ENCODE results near the gene ATP8B3. TPM values are rescaled to one million over a fixed set of nuclear protein-coding genes. Genes with fewer than 3 reads are reported as not detected.
"Not testable (repeated sequence)": the region's sequence is repeated elsewhere in the genome, so short reads cannot be mapped to it uniquely, and the experiment has no call there.

The ATP8B3 gene
- total RNA-seq, 2 donors from 2014 or later = 0.52 TPM; not detected in 1

DNA sequence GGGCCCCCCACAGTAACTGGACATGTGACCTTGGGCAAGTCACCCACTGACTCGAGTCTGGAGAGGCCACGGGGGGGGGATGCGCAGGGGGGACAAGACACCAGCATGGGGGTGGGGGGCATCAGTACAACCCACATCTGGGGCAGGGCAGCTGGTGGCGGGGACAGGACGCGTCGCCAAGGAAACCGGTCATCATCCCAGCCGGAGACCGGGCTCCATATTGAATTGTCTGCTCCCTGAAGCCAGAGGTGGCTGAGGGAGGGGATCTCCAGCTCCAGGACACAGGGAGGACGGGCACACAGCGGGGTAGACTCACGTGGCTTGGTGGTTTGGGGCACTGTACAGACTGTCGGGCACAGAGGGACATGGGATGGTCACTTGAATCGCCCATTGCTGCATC, 47.3 kb downstream of the ATP8B3 start:
- TF ChIP-seq, protein P1, sequence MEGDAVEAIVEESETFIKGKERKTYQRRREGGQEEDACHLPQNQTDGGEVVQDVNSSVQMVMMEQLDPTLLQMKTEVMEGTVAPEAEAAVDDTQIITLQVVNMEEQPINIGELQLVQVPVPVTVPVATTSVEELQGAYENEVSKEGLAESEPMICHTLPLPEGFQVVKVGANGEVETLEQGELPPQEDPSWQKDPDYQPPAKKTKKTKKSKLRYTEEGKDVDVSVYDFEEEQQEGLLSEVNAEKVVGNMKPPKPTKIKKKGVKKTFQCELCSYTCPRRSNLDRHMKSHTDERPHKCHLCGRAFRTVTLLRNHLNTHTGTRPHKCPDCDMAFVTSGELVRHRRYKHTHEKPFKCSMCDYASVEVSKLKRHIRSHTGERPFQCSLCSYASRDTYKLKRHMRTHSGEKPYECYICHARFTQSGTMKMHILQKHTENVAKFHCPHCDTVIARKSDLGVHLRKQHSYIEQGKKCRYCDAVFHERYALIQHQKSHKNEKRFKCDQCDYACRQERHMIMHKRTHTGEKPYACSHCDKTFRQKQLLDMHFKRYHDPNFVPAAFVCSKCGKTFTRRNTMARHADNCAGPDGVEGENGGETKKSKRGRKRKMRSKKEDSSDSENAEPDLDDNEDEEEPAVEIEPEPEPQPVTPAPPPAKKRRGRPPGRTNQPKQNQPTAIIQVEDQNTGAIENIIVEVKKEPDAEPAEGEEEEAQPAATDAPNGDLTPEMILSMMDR (IDR thresholded peaks at IDR 0.05) = no peak
- TF ChIP-seq POLR2A (IDR thresholded peaks at IDR 0.05) = no peak
- no peak overlapping the region for H3K27ac ChIP-seq
- intact Hi-C loops (cut with DNase I) = loop anchor here (5.0 kb wide), 1 partner anchor 217 kb away; no protein-coding TSS in a partner anchor
- no peak overlapping the region for H3K4me3 ChIP-seq
- no peaks in the 10 kb centered on the region for H3K9me3 ChIP-seq
- H3K4me1 ChIP-seq = no peaks in the 10 kb centered on the region
- DNase-seq = no peak
- peaks cover 0 to 69% of the 10 kb centered on the region in 2 donors for H3K27me3 ChIP-seq
- no peak for ATAC-seq
- no peaks in the 10 kb centered on the region for H3K36me3 ChIP-seq (replicated peaks in 1 of 2; ENCODE audit: insufficient read depth in 1 of 2, low read depth in 2 of 2)
- 7 to 12% methylated on average over 7 to 14 of the region's 15 CpGs for WGBS, 2 donors

DNA sequence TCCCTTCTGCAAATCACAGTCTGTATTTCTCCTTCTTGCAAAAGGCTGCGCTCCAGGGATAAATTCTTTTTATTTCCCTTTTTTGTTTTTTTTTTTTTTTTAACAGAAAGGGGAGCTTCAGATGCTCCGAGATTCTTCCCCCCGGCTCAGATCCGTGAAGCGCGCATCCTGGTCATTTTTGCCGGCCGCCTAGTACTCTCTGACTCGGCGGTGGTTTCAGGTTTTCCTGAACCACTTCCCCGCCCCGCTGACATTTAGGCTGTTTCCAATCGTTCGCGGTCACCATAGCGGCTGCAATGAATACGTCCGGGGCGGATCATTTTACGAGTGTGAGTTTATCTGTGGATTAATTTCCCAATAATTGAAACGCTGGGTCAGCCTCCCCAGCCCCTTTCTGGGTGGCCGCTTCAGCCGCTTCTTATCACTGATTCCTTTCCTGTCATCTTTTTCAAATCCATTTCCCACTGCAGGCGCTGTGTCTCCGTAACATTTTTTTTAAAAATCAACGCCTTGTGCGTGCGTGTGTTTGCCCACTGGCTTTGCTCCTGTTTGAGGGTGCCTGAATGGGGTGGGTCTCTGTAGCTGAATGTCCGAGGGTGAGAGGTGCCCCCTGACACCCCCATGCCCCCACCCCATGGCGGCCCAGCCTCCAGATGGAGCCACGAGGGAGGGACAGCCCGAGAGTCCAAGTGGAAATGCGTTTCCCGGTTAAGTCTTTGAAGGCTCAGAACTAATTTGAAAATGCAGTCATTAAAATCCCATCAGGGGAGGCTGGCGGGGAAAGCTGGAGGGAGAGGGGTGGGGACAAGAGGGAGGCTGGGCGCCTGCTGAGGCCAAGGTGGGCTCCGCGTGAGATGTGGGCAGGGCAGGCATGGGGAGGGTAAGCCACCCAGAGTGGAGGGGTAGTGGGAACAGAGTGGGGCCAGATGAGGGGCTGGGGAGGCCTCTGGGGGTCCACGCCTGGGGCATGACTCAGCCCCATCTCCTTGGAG, 48.1 kb downstream of the ATP8B3 start:
- H3K4me3 ChIP-seq = no peak overlapping the region
- H3K36me3 ChIP-seq (replicated peaks in 1 of 2; ENCODE audit: insufficient read depth in 1 of 2, low read depth in 2 of 2) = no peaks in the 10 kb centered on the region
- peaks cover 0 to 74% of the 10 kb centered on the region in 2 donors for H3K27me3 ChIP-seq
- H3K9me3 ChIP-seq = no peaks in the 10 kb centered on the region
- no peak overlapping the region for H3K27ac ChIP-seq
- DNase-seq = no peak
- WGBS, 2 donors = 4 to 8% methylated on average over 35 to 39 of the region's 39 CpGs
- TF ChIP-seq, protein P1 (IDR thresholded peaks at IDR 0.05) = no peak
- TF ChIP-seq POLR2A (IDR thresholded peaks at IDR 0.05) = no peak
- H3K4me1 ChIP-seq = no peaks in the 10 kb centered on the region
- intact Hi-C loops (cut with DNase I) = no loop called here
- ATAC-seq = no peak

DNA sequence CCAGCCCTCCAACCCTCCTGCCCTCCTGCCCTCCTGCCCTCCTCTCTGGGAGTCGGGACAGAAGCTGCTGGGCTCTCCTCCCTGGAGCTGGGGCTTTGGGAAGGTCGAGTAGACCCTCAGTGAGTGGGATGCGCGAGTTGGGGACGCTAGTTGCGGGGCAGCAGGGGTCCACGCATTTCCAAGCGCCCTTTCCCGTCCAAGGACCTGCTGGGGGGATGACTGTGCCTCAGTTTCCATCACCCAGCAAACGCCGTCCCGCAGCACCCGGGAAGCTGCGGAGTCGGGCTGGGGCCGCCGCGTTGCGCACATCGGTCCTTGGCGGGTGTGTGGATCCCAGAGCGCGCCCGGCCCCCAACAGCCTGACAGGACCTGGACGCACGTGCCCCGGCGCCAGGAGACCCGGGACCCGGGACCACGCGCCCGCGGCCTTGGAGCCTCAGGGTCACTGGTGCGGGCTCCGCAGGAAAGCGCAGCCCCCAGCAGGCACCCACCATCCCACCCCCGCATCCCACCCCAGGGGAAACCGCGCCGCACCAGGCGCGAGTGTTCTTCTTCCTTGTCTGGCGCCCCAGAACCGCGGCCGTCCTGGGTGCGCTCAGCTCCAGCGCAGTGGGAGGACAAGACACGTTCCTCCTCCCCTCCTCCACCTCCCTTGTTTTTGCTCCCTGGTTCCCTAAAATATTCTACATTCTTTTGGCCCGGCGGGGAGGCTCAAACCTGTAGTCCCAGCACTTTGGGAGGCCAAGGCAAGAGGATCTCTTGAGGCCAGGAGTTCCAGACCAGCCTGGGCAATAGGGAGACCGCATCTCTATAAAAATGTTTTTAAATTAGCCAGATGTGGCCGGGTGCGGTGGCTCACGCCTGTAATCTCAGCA, 49.6 kb downstream of the ATP8B3 start:
- DNase-seq = no peak
- 4 to 11% methylated on average over 5 to 44 of the region's 56 CpGs for WGBS, 2 donors
- intact Hi-C loops (cut with DNase I) = no loop called here

DNA sequence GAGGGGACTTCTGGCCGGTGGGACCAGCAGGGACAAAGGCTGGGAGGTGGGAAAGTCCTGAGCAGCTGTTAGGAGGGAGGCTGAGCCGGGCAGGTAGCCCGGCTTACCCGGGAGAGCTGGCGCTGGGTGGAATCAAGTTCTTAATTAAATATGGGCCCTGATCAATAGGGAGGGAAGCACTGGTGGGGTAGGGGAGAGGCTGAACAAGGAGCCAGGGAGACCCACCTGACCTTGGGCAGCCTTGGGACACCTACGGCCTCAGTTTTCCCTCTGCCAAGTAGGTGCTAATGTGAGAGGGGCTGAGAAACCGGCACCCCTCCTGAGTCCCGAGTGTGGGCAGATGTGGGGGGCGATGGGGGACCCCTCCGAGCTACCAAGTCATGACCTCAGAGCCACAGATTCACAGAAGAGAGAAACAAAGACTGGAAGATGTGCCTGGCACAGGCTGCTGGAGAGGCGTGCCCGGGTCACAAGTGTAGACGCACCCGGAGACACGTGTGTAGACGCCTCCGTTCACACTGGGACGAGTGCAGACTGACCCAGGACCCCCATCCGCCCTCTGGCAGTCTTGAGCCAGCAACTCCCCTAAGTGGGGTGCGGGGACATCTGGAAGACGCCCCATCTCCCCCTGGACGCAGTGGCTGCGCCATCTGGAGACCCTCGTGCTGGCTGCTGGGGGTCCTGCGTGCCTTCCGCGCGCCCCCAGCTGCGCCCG, 50.4 kb downstream of the ATP8B3 start:
- Histone ChIP-seq H3K27ac (no peak overlapping the region), H3K9me3 (no peaks in the 10 kb centered on the region), H3K36me3 (replicated peaks in 1 of 2; ENCODE audit: insufficient read depth in 1 of 2, low read depth in 2 of 2) (no peaks in the 10 kb centered on the region), H3K27me3 (peaks cover 0 to 63% of the 10 kb centered on the region in 2 donors), H3K4me1 (peaks cover 9% of the 10 kb centered on the region), H3K4me3 (no peak overlapping the region)
- intact Hi-C loops (cut with DNase I) = no loop called here
- TF ChIP-seq, protein P1 (IDR thresholded peaks at IDR 0.05) = no peak
- TF ChIP-seq POLR2A (IDR thresholded peaks at IDR 0.05) = no peak
- ATAC-seq (no peak), DNase-seq (no peak)
- WGBS, 2 donors = 4 to 5% methylated on average over 12 to 30 of the region's 30 CpGs

More for the DNA sequence above, 49.6 kb downstream of the ATP8B3 start:
- ATAC-seq = no peak
- no peaks in the 10 kb centered on the region for H3K9me3 ChIP-seq
- H3K36me3 ChIP-seq (replicated peaks in 1 of 2; ENCODE audit: insufficient read depth in 1 of 2, low read depth in 2 of 2) = no peaks in the 10 kb centered on the region
- H3K4me1 ChIP-seq = peaks cover 4% of the 10 kb centered on the region
- H3K27me3 ChIP-seq = peaks cover 0 to 71% of the 10 kb centered on the region in 2 donors
- no peak overlapping the region for H3K27ac ChIP-seq
- H3K4me3 ChIP-seq = no peak overlapping the region
- TF ChIP-seq, protein P1 (IDR thresholded peaks at IDR 0.05) = no peak
- TF ChIP-seq POLR2A (IDR thresholded peaks at IDR 0.05) = no peak

DNA sequence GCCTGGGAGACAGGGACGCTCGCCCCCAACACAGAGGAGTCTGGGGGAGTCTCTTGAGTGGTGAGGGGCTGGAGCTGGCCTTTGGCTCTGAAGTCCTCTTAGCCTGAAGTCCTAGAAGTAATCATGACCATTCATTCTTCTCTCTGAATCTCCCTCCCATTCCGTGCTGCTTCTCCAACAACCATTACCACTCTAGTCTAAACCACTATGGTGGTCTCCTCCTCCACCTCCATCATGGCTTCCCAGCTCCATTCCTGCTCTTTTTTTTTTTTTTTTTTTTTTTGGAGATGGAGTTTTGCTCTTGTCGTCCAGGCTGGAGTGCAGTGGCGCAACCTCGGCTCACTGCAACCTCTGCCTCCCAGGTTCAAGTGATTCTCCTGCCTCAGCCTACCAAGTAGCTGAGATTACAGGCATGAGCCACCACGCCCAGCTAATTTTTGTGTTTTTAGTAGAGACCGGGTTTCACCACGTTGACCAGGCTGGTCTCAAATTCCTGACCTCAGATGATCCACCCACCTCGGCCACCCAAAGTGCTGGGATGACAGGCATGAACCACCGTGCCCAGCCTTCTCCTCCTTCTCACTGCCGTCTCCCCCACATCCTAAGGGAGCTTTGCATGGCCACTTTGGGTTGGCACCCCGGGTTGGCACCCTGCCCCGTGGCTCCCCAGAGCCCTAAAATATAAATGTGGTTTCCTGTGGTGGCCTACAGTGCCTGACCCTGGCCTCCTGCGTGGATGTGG, 51.1 kb downstream of the ATP8B3 start:
- WGBS, 2 donors = 8 to 14% methylated on average over 14 to 15 of the region's 15 CpGs
- H3K9me3 ChIP-seq; intact Hi-C loops (cut with DNase I); ATAC-seq; H3K36me3 ChIP-seq (replicated peaks in 1 of 2; ENCODE audit: insufficient read depth in 1 of 2, low read depth in 2 of 2); H3K27ac ChIP-seq; H3K4me1 ChIP-seq; DNase-seq; H3K4me3 ChIP-seq: not testable (repeated sequence)
- H3K27me3 ChIP-seq = peaks cover 0 to 60% of the 10 kb centered on the region in 2 donors
